Activated CD8-positive, alpha-beta memory T cell treated with anti-CD3 and anti-CD28 coated beads for 48 hours (primary cell): Measurements from ENCODE around the gene OR2T33.
A peak's percentile ranks its signal among the peaks of the same experiment; 100 is the strongest.
"Not testable (repeated sequence)": the region's sequence is repeated elsewhere in the genome, so short reads cannot be mapped to it uniquely, and the experiment has no call there.

Source experiments
- DNase-seq, 3 experiments: peaks; one replicate each; pipeline ENCODE4 v3.0.0-alpha.2; 2020; ENCODE audit warnings: low read depth in 2 of 3, low spot score in 2 of 3

Gene OR2T33, protein sequence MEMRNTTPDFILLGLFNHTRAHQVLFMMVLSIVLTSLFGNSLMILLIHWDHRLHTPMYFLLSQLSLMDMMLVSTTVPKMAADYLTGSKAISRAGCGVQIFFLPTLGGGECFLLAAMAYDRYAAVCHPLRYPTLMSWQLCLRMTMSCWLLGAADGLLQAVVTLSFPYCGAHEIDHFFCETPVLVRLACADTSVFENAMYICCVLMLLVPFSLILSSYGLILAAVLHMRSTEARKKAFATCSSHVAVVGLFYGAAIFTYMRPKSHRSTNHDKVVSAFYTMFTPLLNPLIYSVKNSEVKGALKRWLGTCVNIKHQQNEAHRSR

GRCh38 chr1:248277876-248278275, at the start of gene OR2T33:
Gene OR2T33, minus strand, starts transcription at chr1:248277976. Its CDS starts 4,162 bp downstream, at chr1:248273814.
- no peak for DNase-seq

DNA sequence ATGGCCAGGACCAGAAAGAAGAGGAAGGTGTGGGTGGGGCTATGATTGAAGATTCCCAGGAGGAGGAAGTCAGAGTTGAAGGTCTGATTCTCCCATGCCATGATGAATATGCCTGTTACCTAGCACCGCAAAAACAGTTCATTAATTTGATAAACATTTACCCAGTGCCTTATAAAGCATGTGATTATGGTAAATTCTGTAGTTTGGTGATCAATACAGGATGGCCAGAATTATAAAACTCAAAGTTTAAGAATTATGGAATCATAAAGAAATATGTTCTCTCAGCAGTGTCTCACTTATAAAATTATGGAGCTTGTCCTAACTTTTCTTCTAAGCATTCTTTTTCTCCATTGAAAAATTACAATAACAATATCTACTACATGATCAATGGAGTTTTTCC, 46.7 kb upstream of the OR2T33 start, which contains the start of gene OR2M7:
OR2M7 (minus strand) TSS at position 101 of the 400 bp plus-strand sequence; CDS start at position 101, 0 bp downstream.
- no peak for DNase-seq

DNA sequence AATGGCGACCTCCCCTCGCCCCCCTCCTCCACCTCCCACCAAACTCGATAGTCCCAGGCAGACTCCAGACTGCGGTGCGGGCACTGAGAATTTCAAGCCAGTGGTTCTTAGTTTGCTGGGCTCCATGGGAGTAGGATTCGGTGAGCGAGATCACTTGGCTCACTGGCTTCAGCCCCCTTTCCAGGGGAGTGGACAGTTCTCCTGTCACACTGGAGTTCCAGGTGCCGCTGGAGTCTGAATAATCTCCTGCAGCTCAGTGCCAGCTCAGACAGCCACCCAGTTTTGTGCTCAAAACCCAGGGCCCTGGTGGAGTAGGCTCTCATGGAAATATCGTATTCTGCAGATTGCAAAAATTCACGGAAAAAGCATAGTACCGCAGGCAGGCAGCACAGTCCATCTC, 39.0 kb upstream of the OR2T33 start:
- no peak for DNase-seq

DNA sequence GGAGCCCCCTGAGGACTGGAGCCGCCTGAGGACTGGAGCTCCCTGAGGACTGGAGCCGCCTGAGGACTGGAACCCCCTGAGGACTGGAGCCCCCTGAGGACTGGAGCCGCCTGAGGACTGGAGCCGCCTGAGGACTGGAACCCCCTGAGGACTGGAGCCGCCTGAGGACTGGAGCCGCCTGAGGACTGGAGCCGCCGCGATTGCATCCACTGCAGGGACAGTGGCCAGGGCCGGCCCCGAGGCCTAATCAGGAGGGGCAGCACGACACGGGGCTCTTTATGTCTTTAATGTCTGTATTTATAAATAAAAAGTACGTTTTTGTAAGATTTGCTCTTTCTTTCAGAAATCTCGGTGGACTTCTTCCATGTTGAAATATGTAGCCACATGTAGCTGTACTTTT, 29.0 kb upstream of the OR2T33 start:
- DNase-seq, result not testable (repeated sequence)

DNA sequence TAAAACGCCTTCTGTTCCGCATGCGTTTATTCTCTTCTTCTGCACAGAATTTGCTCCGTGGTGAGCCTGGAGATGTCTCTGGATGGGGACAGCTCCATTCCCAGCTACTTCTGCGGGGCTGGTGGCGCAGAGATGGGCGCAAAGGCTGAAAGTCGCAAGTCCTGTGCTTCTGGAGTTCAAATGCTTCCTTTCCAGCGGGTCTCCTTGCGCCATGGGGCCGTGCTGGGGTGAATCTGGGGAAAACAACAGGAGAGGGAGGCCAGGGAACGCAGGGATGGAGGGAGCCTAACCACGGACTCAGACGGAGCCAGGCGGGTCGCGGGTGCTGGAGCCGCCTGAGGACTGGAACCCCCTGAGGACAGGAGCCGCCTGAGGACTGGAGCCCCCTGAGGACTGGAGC, 28.3 kb upstream of the OR2T33 start:
- no peak for DNase-seq

GRCh38 chr1:248305672-248306071, 27.9 kb upstream of the OR2T33 start:
- DNase-seq, result not testable (repeated sequence)

DNA sequence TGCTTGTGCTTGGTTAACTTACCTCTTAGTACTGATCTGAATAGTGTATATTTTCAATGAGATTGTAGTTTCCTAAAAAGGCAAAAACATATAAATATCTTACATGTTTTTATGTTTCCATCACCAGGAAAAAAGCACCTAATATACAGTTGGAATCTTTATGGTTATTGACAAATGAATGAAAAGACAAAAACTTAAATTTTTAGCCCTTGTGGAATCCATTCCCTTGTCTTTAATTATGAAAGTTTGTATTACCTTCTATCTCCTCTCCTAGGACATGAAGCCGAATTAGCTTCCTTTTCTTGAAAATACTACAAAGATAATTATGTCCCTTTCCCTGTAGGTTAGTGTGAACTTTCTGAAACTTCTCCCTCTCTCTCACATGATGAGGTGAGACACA, 25.5 kb upstream of the OR2T33 start, which contains the start of gene OR2T12:
OR2T12 (minus strand) TSS at position 101 of the 400 bp plus-strand sequence. CDS start 7,846 bp downstream, outside the sequence.
- DNase-seq, result no peak

DNA sequence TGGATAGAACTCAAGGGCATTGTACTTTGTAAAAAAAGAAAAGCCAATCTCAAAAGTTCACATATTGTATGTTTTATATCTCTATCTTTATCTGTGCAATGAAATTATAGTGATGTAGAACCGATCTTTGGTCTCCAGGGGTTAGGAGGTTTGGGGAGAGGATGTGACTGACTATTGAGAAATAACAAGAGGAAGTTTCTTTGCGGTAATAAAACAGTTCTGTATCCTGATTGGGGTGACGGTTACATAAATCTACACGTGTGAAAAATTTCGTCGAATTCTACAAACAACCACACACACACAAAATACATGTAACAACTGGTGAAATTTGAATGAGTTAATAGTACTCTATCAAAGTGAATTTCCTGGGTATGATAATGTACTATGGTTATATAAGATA, 10.6 kb upstream of the OR2T33 start:
- no peak for DNase-seq

DNA sequence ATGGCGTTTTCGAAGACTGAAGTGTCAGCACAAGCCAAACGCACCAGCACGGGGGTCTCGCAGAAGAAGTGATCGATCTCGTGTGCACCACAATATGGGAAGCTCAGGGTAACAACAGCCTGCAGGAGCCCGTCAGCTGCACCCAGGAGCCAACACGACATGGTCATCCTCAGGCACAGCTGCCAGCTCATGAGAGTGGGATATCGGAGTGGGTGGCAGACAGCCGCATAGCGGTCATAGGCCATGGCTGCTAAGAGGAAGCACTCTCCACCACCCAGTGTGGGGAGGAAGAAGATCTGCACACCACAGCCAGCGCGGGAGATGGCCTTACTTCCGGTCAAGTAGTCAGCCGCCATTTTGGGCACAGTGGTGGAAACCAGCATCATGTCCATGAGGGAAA, 4.6 kb downstream of the OR2T33 start:
- DNase-seq, result not testable (repeated sequence)

GRCh38 chr1:248268178-248268577, 9.6 kb downstream of the OR2T33 start:
- DNase-seq, result no peak

GRCh38 chr1:248259309-248259708, 18.5 kb downstream of the OR2T33 start:
- DNase-seq, result not testable (repeated sequence)

- DNase-seq, result peak in 1 of 3 experiments; percentile 2
These were observed 34.6 kb downstream of the OR2T33 start for GRCh38 chr1:248243204-248243603.

GRCh38 chr1:248239478-248239877, 38.3 kb downstream of the OR2T33 start:
- no peak for DNase-seq

DNA sequence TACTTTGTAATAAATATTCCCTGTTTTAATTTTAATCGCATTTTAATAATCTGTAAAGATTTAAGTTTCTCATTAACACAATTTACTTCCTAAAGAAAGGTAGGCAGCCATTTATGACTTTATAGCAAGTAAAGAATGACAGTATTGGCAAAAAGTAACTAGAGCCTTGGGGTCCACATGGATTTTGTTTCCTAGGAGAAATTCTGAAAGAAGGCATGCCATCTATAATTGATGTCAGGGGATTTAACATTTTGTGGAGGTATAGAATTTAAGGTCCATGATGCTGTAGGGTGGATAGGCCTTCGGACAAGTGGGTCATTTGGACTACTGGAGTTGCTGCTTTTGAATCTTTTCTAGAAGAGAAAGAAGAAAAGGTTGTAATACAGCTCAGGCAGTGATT, 46.7 kb downstream of the OR2T33 start, which contains the start of gene OR2M4:
OR2M4 (plus strand) TSS at position 301 of the 400 bp plus-strand sequence. CDS start 7,512 bp downstream, outside the sequence.
- DNase-seq, result no peak

DNA sequence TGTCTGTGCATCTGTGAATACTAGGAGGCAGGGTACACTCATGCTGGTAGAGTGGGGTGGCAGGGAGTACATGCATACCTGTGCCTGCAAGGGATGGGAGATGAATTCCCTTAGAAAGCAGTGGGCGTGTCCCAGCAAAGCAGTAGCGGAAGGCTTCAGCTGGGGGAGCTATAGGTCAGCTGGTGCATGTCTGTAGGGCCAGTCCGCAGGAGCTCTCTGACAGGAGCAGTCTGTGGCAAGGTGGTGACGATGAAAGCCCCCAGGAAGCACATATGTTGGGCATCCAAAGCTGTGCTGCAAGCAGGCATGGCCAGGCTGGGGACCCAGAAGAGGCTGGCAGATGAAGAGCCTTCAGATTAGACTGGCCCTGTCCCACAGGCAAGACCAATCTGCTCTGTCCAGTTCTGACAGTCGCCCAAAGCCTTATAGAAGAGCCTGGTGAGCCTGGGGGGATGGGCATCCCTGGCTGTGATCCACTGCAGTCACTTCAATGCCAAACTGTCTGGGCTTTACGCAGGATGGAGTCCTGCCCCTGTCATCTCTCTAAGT, 48.3 kb downstream of the OR2T33 start:
- DNase-seq, result no peak

DNA sequence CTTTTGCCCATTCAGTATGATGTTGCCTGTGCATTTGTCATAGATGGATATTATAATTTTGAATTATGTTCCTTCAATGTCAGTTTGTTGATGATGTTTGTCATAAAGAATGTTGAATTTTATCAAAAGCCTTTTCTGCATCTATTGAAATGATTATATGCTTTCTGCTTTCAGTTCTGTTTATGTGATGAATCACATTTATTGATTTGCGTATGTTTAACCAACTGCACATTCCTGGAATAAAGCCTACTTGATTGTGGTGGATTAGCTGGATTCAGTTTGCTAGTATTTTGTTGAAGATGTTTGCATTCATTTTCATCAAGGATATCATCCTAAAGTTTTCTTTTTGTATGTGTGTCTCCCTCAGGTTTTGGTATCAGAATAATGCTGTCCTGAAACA, 52.2 kb downstream of the OR2T33 start:
- DNase-seq, result no peak
